Nephron (organoid): ENCODE data around the gene CFHR5.
"Not testable (repeated sequence)": the region's sequence is repeated elsewhere in the genome, so short reads cannot be mapped to it uniquely, and the experiment has no call there.

Experiments
- H3K27ac Mint-ChIP-seq, 3 experiments: 2 replicates each; pipeline ENCODE4 v1.8.0; 2020; ENCODE audit warnings: mixed read lengths in 3 of 3, mild to moderate bottlenecking in 2 of 3, moderate library complexity in 1 of 3
- H3K27me3 Mint-ChIP-seq: 2 replicates; pipeline ENCODE4 v1.8.0; 2021; ENCODE audit warnings: low read depth, mild to moderate bottlenecking, moderate library complexity, mixed read lengths
- H3K36me3 Mint-ChIP-seq: 2 replicates; pipeline ENCODE4 v1.8.0; 2020; ENCODE audit warnings: low read depth, mixed read lengths
- H3K4me1 Mint-ChIP-seq: 2 replicates; pipeline ENCODE4 v1.8.0; 2020; ENCODE audit warnings: mixed read lengths
- H3K4me3 Mint-ChIP-seq, 3 experiments: 2 replicates each; pipeline ENCODE4 v1.8.0; 2020; ENCODE audit warnings: mild to moderate bottlenecking in 3 of 3, mixed read lengths in 3 of 3, moderate library complexity in 2 of 3
- H3K9me3 Mint-ChIP-seq: 2 replicates; pipeline ENCODE4 v1.8.0; 2020; ENCODE audit warnings: mixed read lengths
- TF ChIP-seq, protein P1 (sequence below), 3 experiments: fragments of 200-600 bp; sonication (generic); IDR thresholded peaks; one replicate each; pipeline ENCODE4 v1.5.0; 2021; ENCODE audit warnings: antibody characterized with exemption in 3 of 3; ENCODE audit not compliant: unreplicated experiment in 3 of 3

Gene CFHR5

GRCh38 chr1:197029749-197030148 is 52.4 kb downstream of the CFHR5 start:
- H3K27ac Mint-ChIP-seq: no peak overlapping the region
- no peaks in the 10 kb centered on the region for H3K27me3 Mint-ChIP-seq
- no peak overlapping the region for H3K4me3 Mint-ChIP-seq
- H3K4me1 Mint-ChIP-seq: no peaks in the 10 kb centered on the region
- TF ChIP-seq, protein P1, sequence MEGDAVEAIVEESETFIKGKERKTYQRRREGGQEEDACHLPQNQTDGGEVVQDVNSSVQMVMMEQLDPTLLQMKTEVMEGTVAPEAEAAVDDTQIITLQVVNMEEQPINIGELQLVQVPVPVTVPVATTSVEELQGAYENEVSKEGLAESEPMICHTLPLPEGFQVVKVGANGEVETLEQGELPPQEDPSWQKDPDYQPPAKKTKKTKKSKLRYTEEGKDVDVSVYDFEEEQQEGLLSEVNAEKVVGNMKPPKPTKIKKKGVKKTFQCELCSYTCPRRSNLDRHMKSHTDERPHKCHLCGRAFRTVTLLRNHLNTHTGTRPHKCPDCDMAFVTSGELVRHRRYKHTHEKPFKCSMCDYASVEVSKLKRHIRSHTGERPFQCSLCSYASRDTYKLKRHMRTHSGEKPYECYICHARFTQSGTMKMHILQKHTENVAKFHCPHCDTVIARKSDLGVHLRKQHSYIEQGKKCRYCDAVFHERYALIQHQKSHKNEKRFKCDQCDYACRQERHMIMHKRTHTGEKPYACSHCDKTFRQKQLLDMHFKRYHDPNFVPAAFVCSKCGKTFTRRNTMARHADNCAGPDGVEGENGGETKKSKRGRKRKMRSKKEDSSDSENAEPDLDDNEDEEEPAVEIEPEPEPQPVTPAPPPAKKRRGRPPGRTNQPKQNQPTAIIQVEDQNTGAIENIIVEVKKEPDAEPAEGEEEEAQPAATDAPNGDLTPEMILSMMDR (IDR thresholded peaks at IDR 0.05; ENCODE audit: unreplicated experiment in 3 of 3): no peak
- H3K9me3 Mint-ChIP-seq: no peaks in the 10 kb centered on the region
- H3K36me3 Mint-ChIP-seq: no peaks in the 10 kb centered on the region

DNA sequence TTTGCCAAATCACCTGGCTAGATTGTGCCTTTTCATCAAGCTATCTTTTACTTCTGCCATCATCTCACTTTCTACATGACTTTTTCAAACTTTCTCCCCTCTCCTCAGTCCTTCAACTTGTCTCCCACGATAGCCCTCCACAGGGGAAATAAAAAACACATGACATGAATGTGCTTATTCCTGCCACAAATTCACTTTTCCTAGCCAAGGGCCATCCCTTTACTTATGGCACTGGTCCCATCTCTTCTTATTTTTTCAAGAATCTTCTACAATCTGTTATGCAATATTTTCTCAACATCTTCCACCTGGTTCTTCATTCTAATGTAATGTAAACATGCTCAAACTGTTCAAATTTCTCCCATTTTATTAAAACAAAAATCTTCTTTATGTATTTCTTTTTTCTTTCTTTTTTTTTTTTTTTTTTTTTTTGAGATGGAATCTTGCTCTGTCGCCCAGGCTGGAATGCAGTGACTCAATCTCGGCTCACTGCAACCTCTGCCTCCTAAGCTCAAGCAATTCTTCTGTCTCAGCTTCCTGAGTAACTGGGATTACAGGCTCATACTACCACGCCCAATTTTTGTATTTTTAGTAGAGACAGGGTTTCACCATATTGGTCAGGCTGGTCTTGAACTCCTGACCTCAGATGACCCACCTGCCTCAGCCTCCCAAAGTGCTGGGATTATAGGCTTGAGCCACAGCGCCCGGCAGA is 57.4 kb downstream of the CFHR5 start:
- not testable (repeated sequence) for H3K27ac Mint-ChIP-seq, H3K27me3 Mint-ChIP-seq, H3K9me3 Mint-ChIP-seq, H3K4me3 Mint-ChIP-seq, H3K4me1 Mint-ChIP-seq, H3K36me3 Mint-ChIP-seq

DNA sequence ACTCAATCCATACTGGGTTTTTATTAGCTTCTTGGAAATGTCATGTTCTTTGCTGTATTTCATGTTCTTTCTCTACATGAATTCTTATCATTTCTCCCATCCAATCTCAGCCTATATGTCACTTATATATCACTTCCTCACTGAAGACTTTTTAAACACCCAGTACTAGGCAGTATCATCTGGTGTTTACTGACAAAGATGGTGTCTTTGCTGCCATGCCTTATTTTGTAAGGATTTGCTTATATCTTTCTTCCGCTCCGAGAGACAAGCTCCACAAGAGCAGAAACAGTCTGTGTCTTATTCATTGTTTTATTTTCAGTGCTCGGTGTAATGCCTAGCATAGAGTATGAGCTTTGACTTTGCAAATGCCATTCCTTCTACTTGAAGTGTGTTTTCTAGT is 59.5 kb downstream of the CFHR5 start:
- Mint-ChIP-seq H3K4me1 (no peaks in the 10 kb centered on the region), H3K9me3 (no peaks in the 10 kb centered on the region), H3K4me3 (no peak overlapping the region), H3K36me3 (no peaks in the 10 kb centered on the region), H3K27ac (no peak overlapping the region), H3K27me3 (no peaks in the 10 kb centered on the region)
- TF ChIP-seq, protein P1 (IDR thresholded peaks at IDR 0.05; ENCODE audit: unreplicated experiment in 3 of 3): no peak

GRCh38 chr1:197041486-197042353 is 64.4 kb downstream of the CFHR5 start:
- no peaks in the 10 kb centered on the region for H3K4me1 Mint-ChIP-seq
- no peaks in the 10 kb centered on the region for H3K9me3 Mint-ChIP-seq
- TF ChIP-seq, protein P1 (IDR thresholded peaks at IDR 0.05; ENCODE audit: unreplicated experiment in 3 of 3): no peak
- no peak overlapping the region for H3K4me3 Mint-ChIP-seq
- no peaks in the 10 kb centered on the region for H3K27me3 Mint-ChIP-seq
- no peaks in the 10 kb centered on the region for H3K36me3 Mint-ChIP-seq
- no peak overlapping the region for H3K27ac Mint-ChIP-seq

DNA sequence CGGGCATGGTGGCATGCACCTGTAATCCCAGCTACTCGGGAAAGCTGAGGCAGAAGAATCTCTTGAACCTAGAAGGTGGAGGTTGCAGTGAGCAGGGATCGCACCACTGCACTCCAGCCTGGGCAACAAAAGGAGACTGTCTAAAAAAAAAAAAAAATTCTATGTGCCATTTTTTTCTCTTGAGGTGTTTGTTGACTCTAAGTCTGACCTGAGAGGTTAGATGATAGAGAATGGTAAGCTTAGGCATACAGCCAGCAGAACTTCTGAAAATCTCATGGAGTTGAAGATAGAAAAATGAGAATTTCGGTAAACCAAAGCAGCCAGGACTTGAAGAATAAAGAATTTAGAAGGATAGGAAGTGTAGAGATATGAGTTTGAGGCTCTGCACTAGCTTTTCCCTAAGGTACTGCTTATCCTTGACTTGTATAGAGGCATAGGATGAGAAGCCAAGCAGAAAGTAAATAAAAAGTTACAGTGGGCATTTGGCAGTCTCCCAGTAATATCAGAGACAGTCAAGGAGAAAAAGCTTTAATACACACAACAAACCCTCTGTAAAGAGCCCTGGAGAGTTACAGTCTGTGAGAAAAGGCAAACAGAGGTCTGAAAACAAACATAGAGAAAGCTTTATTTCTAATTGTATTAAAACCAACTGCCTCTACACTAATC is 65.5 kb downstream of the CFHR5 start:
- no peak overlapping the region for H3K4me3 Mint-ChIP-seq
- H3K27ac Mint-ChIP-seq: no peak overlapping the region
- no peaks in the 10 kb centered on the region for H3K4me1 Mint-ChIP-seq
- no peaks in the 10 kb centered on the region for H3K9me3 Mint-ChIP-seq
- TF ChIP-seq, protein P1 (IDR thresholded peaks at IDR 0.05; ENCODE audit: unreplicated experiment in 3 of 3): no peak
- H3K36me3 Mint-ChIP-seq: no peaks in the 10 kb centered on the region
- H3K27me3 Mint-ChIP-seq: no peaks in the 10 kb centered on the region

DNA sequence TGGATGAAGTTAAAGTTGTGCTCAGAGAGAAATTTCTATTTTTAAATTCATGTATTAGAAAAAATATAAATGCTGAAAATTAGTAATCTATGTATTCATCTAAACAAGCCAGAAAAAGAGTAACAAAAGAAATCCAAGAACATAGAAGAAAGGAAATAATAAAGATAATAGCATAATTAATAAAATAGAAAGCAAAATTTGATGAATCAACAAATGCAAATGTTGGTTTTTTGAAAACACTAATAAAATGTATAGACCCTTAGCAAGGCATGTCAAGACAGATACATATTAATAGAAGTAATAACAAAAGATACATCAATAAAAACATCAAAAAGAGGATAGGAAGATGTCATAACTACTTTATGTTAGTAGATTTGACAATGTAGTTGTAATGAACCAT is 71.7 kb downstream of the CFHR5 start:
- H3K4me3 Mint-ChIP-seq: no peak overlapping the region
- no peak overlapping the region for H3K27ac Mint-ChIP-seq
- H3K27me3 Mint-ChIP-seq: no peaks in the 10 kb centered on the region
- no peaks in the 10 kb centered on the region for H3K36me3 Mint-ChIP-seq
- TF ChIP-seq, protein P1 (IDR thresholded peaks at IDR 0.05; ENCODE audit: unreplicated experiment in 3 of 3): no peak
- no peaks in the 10 kb centered on the region for H3K4me1 Mint-ChIP-seq
- H3K9me3 Mint-ChIP-seq: peaks cover 3% of the 10 kb centered on the region
